Measurements from ENCODE around the gene TRAM2. TPM values are rescaled to one million over a fixed set of nuclear protein-coding genes. Genes with fewer than 3 reads are reported as not detected.

TRAM2 gene
- total and polyA plus RNA-seq, 9 of the 15 experiments (the other 6 are each of a cell fraction or from before 2014, with no cell fraction given): 2.6 to 13.3 (median 8.9) TPM

GRCh38 chr6:52571099-52571755, 5.6 kb downstream of the TRAM2 start (continued):
- TF ChIP-seq STAT6 (CRISPR knock-in tag; IDR thresholded peaks at IDR 0.05) (no peak), TAF9B (IDR thresholded peaks at IDR 0.05; ENCODE audit: partially characterized antibody) (no peak), SNIP1 (IDR thresholded peaks at IDR 0.05; ENCODE audit: low read depth) (no peak)

- WGBS (ENCODE audit: insufficient coverage, low coverage, missing lambda C conversion rate): 69% methylated on average over 8 of the region's 8 CpGs
- H3K9me3 ChIP-seq (replicated peaks; ENCODE audit: control insufficient read depth, insufficient read depth, low read depth, low read length): no peaks in the 10 kb centered on the region
- H3K4me1 ChIP-seq (replicated peaks in 1 of 2; ENCODE audit: control insufficient read depth in 2 of 2, insufficient read depth in 2 of 2, low read length in 2 of 2): peaks cover 10 to 11% of the 10 kb centered on the region in 2 experiments; a peak in 3 of 5 replicates
- H3K79me2 ChIP-seq (ENCODE audit: control insufficient read depth, insufficient read depth, low read length): peaks cover 50% of the 10 kb centered on the region
- in situ Hi-C loops (cut with MboI): no loop called here
- no TSS peak for BruUV-seq (replicated peaks)
- H4K20me1 ChIP-seq (replicated peaks; ENCODE audit: control insufficient read depth, insufficient read depth, low read length): peaks cover 17% of the 10 kb centered on the region
- no peak overlapping the region for H3K4me3 ChIP-seq
- no peak for ATAC-seq
- POLR2A ChIA-PET: interaction anchor here (0.5 to 1.3 kb wide), 5 partner anchors 9 to 63 kb away, joined by 3 to 5 read pairs (median 4); no protein-coding TSS in a partner anchor
- intact Hi-C loops (cut with micrococcal nuclease): no loop called here
- H2AFZ ChIP-seq (ENCODE audit: low read depth, low read length): no peak overlapping the region
- H3K4me2 ChIP-seq (ENCODE audit: insufficient read depth, low read length): no peak overlapping the region
- no peaks in the 10 kb centered on the region for H3K27me3 ChIP-seq (ENCODE audit: control insufficient read depth in 2 of 2, insufficient read depth in 2 of 2, low read length in 2 of 2)
- H3K36me3 ChIP-seq (ENCODE audit: control insufficient read depth, insufficient read depth, low read length): no peaks in the 10 kb centered on the region
- no peak overlapping the region for H3K27ac ChIP-seq (ENCODE audit: extremely low read depth, low read depth, low read length)
- H3K9me1 ChIP-seq (ENCODE audit: control insufficient read depth, insufficient read depth, low read length): no peaks in the 10 kb centered on the region
- DNase-seq (ENCODE audit: extremely low read depth in 1 of 4, low spot score in 3 of 4): no peak
- CTCF ChIA-PET (ENCODE audit: low intra/inter-chr PET ratio): no interaction called here
- peak overlapping the region in 1 of 2 experiments; percentile 40; a peak in 1 of 4 replicates for H3K9ac ChIP-seq (ENCODE audit: insufficient read depth in 1 of 2, low read depth in 2 of 2, low read length in 2 of 2)
- TF ChIP-seq ZNF232 (CRISPR knock-in tag; IDR thresholded peaks at IDR 0.05) (no peak), CREM (IDR thresholded peaks at IDR 0.05; ENCODE audit: low read depth) (no peak), KDM4B (IDR thresholded peaks at IDR 0.05; ENCODE audit: borderline replicate concordance in 2 of 2, low read depth in 1 of 2) (no peak), NFXL1 (CRISPR knock-in tag; IDR thresholded peaks at IDR 0.05) (no peak), KAT7 (CRISPR knock-in tag; IDR thresholded peaks at IDR 0.05; ENCODE audit: borderline replicate concordance) (no peak), FOXK1 (CRISPR knock-in tag; IDR thresholded peaks at IDR 0.05; ENCODE audit: borderline replicate concordance) (no peak), NEUROD1 (IDR thresholded peaks at IDR 0.05; ENCODE audit: borderline replicate concordance, low read depth, low read length, partially characterized antibody) (no peak), VEZF1 (CRISPR knock-in tag; IDR thresholded peaks at IDR 0.05) (no peak), GTF2E2 (tag; IDR thresholded peaks at IDR 0.05) (no peak), TAF1 (IDR thresholded peaks at IDR 0.05; ENCODE audit: control insufficient read depth, extremely low read depth, insufficient read depth, low read length, severe bottlenecking) (no peak)
- FAIRE-seq: no peak
Observed at GRCh38 chr6:52570291-52570700, 6.6 kb downstream of the TRAM2 start.
